Mucosa of gallbladder (tissue), 1 donor: ENCODE measurements around the gene RTEL1. TPM values are rescaled to one million over a fixed set of nuclear protein-coding genes. Genes with fewer than 3 reads are reported as not detected.

Source experiments
- DNase-seq: peaks from one replicate; pipeline ENCODE4 v3.0.0-alpha.2; 2020; ENCODE audit warnings: low spot score
- total RNA-seq: library from RNA; stranded (reverse); gene quantifications from one replicate; pipeline ENCODE4 v1.2.1, GENCODE V29; 2021
- donor health status: DM: no; HTN: no; CAD: no.

RTEL1 gene
- total RNA-seq, 1 donor from 2014 or later: 30.2 TPM

DNA sequence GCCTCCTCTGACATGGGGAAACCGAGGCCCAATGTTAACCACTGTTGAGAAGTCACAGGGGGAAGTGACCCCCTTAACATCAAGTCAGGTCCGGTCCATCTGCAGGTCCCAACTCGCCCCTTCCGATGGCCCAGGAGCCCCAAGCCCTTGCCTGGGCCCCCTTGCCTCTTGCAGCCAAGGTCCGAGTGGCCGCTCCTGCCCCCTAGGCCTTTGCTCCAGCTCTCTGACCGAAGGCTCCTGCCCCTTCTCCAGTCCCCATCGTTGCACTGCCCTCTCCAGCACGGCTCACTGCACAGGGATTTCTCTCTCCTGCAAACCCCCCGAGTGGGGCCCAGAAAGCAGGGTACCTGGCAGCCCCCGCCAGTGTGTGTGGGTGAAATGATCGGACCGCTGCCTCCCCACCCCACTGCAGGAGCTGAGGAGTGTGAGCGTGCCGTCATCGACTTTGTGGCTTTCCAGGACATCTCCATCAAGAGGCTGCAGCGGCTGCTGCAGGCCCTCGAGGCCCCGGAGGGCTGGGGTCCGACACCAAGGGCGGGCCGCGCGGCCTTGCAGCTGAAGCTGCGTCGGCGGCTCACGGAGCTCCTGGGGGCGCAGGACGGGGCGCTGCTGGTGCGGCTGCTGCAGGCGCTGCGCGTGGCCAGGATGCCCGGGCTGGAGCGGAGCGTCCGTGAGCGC is 39.9 kb downstream of the RTEL1 start:
- no peak for DNase-seq

DNA sequence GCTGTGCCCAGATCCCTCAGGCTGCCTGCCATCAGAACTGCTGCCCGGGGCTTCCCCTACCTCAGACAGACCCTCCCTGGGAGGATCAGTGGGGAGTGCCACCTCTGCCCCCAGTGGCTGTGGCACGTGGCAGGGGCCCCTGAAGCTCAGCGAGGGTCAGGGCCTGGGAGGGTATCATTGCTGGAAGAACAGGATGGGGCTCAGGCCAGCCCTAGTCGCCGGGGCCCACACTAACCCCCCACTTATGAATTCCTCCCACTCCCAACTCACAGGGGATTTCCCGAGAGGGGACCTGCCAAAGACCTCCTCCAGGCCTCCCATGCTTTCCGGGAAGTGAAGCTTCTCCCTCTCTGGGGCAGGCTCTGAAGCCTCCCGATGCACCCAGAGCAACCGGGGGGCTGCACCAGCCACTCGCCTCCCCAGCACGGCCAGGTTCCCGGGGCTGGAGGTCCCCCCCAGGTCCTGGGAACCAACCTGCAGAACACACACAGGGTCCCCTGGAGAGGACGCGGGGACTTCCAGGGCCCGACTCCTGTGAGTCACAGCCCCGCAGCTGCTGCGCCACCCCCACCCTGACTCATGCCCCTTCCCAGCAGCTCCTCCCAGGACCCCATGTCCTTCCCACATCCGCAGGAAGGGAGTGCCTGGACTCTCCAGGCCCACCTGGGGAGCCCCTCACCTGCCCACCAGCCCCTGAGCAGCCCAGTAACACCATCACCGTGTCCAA is 40.8 kb downstream of the RTEL1 start:
- DNase-seq: no peak

DNA sequence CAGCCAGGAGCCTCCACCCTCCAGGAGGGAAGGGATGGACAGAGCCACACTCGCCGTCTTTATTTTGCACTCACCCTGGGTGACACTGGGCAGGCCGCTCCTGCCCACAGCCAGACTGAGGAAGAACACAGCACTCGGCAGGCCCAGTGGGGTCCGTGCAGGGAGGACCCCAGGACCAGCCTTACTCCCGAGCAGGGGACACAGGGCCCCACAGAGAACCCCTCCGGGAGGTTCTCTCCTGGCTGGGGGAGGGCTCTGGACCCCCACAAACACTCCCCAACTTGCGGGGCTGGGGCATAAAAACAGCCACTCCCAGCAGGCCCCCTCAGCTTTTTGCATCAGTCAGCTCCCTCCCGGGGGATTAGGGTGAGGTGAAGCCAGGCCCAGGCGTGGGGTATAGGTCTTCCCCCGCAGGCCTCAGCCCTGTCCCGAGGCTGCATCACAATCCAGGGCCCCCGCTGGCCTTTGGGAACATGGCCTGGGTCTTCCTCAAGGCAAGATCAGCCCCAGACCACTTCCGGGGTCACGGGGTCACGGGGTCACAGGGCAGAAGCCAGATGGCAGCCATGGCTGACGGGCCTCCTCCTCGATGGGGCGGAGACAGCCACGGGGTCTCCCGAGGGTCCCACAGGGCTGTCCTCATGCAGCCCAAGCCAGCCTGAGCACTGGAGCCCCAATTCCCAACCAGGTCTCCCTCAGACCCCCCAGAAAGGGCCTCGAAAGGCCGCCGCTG is 41.5 kb downstream of the RTEL1 start:
- DNase-seq: no peak

DNA sequence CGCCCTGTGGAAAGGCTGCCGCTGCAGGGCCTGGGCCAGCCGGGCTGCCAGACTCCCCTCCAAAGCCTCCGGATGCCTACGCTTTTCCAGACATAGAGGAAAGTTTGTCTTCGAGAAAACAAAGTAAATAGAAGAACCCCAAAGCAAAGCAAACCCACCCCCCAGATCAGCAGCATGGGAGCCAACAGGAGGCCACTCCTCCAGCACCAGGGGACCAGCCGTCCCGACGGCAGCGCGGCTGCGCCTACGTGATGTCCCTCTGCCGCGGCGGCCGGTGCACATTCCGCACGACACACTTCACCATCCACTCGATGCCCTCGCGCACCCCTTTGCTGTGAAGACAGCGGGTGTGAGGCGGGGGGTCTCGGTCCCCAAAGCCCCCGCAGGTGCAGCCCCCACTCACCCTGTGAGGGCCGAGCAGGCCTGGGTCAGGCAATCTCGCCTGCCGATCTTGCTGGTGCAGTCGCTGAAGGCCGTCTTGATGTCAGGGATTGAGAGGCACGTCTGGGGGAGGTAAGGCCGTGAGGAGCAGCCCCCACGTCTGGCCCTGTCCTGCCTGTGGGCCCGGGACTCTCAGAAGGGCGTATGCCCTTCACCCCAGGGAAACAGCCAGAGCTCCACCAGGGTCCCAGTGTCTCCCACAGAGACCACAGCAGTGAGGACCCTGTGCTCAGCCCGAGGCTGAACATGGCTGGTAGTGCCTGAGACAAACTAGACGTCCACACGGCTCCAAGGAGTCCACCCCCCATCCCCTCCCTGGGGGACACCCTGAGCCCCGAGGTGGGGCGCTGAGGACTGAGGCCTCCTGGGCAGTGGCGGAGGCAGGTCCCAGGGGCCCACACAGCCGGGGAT is 42.3 kb downstream of the RTEL1 start:
- no peak for DNase-seq

DNA sequence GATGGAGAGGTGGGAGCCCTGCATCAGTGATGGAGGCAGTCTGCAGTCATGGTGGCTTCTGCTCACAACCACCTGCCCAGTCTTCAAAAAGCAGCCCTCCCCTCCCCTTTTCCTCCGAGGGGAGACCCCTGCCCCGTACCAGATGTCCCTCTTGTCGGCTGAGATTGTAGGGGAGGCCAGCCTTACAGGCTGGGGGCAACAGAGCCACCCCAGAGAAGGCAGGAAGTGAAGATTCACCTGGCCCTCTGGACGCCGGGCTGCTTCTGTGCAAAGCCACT is 42.9 kb downstream of the RTEL1 start:
- DNase-seq: no peak

DNA sequence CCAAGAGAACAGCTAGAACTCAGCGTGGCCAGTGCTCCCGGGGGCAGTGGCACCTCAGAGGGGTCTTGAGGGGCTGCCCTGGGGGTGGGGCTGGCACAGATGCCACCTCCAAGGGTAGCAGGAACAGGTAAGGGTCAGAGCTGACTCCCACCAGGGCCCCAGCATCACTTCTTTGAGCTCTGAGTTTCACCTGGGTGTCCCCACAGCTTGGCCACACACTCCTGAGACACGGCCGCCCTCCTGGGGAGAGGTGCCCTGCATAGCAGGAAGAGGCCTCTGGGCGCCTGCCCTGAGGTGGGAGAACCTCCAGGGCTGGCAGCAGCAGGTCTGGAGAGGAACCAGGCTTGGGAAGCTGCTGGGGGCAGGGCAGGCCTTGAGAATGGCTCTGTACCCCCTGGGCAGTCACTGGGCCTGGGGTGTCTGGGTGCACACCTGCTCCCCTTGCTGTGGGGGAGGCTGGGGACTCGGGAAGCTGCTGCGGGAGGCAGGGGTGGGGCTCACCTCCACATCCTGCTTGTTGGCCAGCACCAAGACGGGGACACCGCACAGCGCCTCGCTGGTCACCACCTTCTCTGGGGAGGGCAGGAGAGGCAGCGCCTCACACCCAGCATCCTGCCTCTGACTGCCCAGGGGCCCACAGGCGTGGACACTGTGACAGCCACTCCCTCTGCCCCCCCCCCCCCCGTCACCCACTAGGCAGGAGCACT is 43.4 kb downstream of the RTEL1 start:
- no peak for DNase-seq

DNA sequence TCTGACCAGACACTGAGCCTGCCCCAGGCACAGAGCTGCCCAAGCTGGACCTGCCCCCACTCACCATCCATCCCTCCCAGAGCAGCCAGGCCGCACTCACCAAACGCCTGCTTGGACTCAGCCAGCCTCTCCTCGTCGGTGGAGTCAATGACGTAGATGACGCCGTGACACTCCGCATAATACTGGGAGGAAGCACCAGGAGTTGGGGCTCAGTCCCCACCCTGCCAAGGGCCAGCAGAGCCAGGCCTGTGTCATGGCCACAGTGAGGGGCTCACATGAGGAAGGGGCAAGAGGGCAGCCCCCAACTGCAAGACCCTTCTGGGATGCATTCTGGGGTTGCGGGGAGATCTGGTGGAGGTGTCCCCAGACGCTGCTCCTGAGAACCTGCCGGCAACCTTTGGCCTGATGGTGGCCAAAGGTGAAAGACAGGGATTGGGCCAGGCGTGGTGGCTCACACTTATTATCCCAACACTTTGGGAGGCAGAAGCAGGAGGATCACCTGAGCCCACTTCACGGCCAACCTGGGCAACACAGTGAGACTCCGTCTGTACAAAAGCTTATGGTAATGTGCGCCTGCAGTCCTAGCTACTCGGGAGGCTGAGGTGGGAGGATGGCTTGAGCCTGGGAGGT is 44.0 kb downstream of the RTEL1 start:
- no peak for DNase-seq

DNA sequence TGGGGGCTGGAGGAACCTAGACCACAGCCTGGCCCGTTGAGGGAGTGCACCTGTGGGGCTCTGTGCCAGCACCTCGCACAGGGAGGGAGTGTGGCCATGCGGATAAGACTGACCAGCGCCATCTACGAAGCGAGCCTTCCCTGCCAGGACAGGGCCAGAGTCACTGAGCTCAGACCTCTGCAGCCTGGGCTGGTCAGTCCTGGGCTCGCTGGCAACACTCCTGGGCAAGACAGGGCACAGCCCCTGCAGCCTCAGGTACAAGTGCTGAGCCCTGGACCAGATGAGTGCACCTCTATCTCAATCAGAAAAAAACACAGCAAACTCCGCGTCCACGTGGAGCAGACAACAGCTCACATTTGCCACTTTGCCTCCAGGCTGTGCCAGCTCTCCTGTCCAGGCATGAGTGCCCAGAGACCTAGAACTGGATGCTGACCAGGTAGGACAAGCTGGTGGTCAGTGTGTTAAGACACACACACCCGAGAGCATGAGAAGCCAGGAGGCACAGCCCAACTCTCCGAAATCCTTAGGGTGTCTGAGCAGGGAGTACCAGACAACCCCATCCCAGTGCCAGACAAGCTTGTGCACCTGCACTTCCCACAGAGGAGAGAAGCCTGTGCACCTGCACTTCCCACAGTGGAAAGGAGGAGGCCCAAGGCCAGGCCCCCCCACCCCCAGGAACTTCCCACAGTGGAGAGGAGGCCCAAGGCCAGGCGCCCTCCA is 44.8 kb downstream of the RTEL1 start:
- peak; percentile 8 for DNase-seq

DNA sequence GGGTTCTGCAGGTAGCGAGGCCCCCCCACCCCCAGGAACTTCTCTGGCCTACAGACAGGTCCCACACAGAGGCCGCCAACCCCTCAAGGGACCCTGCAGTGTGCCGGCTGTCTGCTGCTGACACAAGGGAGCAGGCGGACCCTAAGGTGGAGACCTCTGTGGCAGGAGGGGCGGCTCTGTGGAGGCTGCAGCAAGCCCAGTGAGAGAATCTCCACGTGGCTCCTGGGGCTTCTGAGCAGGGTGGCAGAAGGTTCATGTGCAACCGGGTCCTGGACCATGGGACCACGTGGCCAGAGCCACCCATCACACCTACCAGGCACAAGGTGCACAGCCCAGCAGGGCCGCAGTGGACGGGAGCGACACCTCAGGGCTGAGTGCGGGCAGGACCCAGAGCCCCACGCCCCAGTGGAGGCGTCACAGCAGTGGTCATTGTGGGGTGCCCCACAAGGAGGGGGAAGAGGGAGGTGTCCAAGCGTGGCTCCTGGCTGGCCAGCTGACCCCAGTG is 45.4 kb downstream of the RTEL1 start:
- DNase-seq: peak; percentile 8

DNA sequence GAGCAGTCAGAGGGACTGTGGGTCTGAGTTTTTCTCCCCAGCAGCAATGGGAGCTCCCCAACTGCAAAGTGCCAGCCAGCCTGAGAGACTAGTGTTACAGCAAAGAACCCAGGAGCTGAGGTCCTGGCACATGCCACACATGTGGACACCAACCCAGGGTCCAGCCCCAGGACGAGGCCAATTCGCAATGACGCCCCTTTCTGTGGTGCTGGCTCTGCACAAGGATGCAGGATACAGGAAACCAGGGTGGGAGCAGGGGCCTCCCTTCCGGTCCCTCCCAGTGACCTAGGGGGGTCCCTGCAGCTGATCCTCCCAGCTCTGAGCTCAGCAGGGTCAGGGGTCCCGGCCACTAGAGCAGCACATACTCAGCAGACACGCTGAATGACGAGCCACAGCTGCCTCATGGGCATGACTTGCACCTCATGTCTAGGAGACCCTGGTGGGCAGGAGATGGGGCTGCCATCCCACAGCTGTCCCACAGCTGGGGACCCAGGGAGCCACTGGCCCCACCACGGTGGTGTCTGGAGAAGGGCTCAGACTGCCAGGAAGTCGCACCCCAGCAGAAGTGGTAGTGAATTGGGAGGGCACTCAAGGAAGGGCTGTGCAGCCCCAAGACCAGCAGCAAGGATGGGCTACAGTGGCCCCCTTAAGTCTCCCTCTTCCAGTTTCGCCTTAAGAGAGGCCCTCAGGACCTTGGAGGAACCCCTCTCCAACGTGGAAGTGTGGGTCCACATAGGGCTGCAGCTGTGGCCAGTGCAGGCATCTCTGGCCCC is 46.0 kb downstream of the RTEL1 start:
- no peak for DNase-seq

DNA sequence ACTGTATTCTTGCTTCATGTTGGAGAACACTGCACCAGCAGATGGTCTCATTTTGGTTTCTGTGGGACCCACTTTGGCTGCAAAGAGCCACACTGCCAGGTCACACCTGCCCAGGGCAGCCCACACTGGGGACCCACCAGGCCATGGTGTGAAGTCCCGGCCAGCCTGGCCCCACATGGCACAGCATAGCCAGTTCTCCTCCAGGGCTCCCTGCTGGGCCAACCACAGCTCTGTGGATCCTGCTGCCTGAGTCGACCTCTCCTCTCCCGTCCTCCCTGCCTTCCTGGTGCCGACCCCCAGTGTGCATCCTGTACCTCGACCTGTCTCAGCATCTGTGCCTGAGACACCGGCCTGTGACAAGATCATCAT is 46.6 kb downstream of the RTEL1 start:
- DNase-seq: no peak

DNA sequence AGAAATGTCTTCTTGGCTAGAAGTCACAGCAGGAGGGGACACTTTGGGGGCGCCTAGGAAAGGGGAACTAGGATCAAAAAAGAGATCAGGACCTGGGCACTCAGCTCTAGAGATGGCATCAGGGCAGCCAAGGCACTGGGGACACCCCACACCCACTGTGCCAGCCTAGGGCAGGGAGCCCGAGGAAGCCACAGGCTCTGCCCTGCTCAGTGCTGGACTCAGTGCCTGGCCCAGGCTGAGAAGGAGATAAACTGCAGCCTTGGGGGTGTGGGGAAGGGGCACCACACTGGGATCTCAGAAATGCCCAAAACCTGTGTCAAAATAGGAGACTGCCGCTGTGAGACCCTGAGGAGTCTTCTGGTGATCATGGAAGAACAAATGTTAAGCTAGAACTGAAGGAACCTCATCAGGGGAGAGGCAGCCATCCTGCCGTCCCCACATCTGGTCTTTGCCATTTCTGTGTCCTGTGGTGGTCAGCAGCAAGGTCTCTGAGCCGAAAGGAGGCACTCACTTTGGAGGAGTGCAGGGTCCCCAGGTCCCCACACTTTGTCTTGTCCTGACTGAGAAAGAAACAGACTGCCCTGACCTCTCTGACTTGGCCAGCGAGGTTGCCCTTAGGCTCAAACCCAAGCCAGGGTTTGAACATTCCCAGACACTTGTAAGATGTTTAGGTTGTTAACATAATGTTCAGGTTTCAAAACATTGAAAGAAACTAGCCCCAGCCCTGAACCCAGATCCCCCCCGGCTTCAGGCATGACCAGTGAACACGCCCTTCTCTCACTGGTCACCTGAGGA is 47.3 kb downstream of the RTEL1 start:
- DNase-seq: no peak

DNA sequence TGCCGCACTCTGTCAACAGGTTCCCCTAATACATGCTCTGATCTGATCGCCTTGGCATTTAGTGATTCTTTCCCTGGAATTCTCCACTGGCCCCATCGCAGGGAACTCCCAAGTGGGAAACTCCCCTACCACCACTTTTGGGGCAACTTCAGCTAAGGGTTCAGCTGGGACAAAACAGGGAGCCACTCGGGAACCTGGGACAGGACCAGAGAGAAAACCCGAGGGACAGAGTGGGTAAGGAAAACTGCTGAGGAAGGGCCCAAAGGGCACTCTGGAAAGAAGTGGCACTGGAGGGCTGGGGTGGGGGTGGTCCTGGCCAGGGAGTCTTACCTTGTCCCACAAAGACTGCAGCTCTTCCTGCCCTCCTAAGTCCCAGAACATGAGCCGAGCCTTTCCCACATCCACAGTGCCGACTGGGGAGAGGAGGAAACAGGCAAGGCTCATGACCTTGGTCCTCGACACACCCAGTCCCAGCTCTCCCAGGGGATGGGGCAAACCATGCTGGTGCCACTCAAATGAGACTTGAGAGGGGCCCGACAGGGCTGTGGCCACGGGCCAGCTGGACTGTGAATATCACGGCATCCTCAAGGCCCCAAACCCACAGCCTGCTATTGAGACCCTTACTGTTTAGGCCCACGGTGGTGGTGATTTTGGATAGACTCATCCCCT is 48.0 kb downstream of the RTEL1 start:
- no peak for DNase-seq

DNA sequence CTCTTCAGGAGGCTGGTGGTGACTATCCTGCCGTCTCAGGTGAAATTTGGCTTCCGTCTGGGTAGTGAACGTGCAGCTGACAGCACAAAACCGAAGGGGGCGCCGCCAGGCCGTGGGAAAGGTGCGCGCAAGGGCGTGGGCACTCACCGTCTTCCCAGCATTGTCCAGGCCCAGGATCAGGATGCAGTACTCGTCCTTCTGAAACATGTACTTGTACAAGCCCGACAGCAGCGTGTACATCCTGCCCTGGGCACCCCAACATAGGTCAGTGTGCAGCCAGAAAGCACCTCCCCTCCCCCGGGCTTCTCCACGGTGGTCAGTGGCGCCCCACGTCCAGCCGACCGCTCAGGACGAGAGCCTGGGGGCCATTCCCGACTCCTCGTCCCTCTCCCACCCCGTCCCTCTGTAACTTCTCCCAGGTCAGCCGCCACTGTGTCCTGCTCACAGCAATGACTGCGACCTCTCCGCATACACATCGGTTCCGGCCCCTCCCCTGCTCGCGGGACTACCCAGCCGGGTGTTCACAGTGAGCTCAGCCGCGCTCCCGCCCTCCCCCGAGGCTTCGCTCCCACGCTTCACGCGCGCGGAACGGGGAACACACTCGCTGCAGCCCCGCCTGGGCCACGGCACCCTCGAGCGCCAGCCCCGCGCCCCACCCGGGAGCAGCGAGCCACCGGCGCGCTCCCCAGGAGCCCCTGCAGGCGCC is 48.9 kb downstream of the RTEL1 start:
- no peak for DNase-seq

DNA sequence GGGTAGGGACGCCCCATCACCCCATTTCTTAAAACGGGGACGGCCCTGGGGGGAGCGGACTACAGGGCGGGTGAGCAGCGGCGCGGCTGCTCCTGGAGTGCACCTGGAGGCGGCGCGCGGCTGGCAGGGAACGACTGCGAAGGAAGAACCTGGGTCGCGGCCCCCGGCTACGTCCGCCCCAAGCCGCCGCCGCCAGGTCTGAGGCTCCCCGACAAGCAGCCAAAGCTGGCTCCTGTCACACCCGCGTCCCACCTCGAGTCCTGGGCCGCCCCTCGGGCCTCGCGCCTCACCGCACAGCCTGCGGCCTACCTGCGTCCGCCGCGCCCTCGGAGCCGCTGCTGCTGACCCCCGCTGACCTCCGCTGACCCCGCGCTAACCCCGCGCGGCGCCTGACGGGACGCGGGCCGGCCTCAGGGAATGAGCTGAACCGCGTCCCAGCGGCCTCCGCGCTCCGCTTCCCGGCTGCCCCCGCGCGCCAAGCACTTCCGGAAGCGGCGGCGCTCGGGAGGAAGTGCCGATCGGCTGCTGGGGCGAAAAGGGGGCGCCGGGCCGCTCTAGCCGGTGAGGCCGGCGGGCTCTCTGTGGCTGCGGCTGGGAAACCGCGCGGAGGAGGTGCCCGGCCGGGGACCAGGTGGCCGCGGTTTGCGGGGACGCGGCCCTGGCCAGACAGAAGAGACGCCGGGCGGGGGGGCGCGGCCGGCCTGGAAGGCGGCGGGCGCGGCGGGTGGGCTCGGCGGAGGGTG is 49.6 kb downstream of the RTEL1 start, which contains the start of the genes ARFRP1 and ZGPAT:
TSS of gene ARFRP1 (minus strand) at position 419 of the 743 bp plus-strand sequence. CDS start 885 bp downstream, outside the sequence.
TSS of gene ZGPAT (plus strand) at position 482 of the 743 bp plus-strand sequence. CDS start 542 bp downstream, outside the sequence.
- peak; percentile 91 for DNase-seq
